Bronchial smooth muscle cell (primary cell): ENCODE measurements around the gene HNRNPCL1. TPM values are rescaled to one million over a fixed set of nuclear protein-coding genes. Genes with fewer than 3 reads are reported as not detected.

Experiments
- total RNA-seq: library from RNA; depleted of rRNA; stranded (reverse); fragments of >200 nt; gene quantifications from 2 replicates; pipeline ENCODE4 v1.2.1, GENCODE V29; 2014

Gene HNRNPCL1
- total RNA-seq: not detected in 2 replicates

GRCh38 chr1:12848620-12849019, at the start of gene HNRNPCL1:
Gene HNRNPCL1, minus strand, starts transcription at chr1:12848720. Its CDS starts 431 bp downstream, at chr1:12848289.

GRCh38 chr1:12898170-12898569, 49.6 kb upstream of the HNRNPCL1 start, which contains the start of gene PRAMEF10:
Gene PRAMEF10, minus strand, starts transcription at chr1:12898270. Its CDS starts 2,423 bp downstream, at chr1:12895847.

GRCh38 chr1:12886101-12886500, 37.6 kb upstream of the HNRNPCL1 start, which contains the start of gene PRAMEF4:
Gene PRAMEF4, minus strand, starts transcription at chr1:12886201. Its CDS starts 2,807 bp downstream, at chr1:12883394.

GRCh38 chr1:12856786-12857185, 8.3 kb upstream of the HNRNPCL1 start, which contains the start of gene PRAMEF2:
Gene PRAMEF2, plus strand, starts transcription at chr1:12857086. Its CDS starts 1,924 bp downstream, at chr1:12859010.

GRCh38 chr1:12831310-12831709, 17.2 kb downstream of the HNRNPCL1 start, which contains the start of gene PRAMEF11:
Gene PRAMEF11, minus strand, starts transcription at chr1:12831410. Its CDS starts 2,621 bp downstream, at chr1:12828789.

Other genes starting within 250 kb of the HNRNPCL1 start
- 152 and 485 TPM in 2 replicates for gene DHRS3, start 230.5 kb downstream of the HNRNPCL1 start, total RNA-seq
- gene AADACL4, start 204.6 kb downstream of the HNRNPCL1 start, total RNA-seq: 0.09 TPM in 1 of 2 replicates, not detected in the other
- not detected in 2 replicates for gene AADACL3, start 132.6 kb downstream of the HNRNPCL1 start, total RNA-seq
- not detected in 2 replicates for gene CFAP107, start 102.5 kb downstream of the HNRNPCL1 start, total RNA-seq
- gene PRAMEF12, start 75.0 kb downstream of the HNRNPCL1 start, total RNA-seq: not detected in 2 replicates
- under 0.01 TPM in 1 of 2 replicates, not detected in the other for gene PRAMEF1, start 57.3 kb downstream of the HNRNPCL1 start, total RNA-seq
- not detected in 2 replicates for gene PRAMEF11, start 17.3 kb downstream of the HNRNPCL1 start, total RNA-seq
- not detected in 2 replicates for gene PRAMEF2, start 8.4 kb upstream of the HNRNPCL1 start, total RNA-seq
- not detected in 2 replicates for gene PRAMEF4, start 37.5 kb upstream of the HNRNPCL1 start, total RNA-seq
- gene PRAMEF10, start 49.5 kb upstream of the HNRNPCL1 start, total RNA-seq: under 0.01 TPM in 1 of 2 replicates, not detected in the other
- gene PRAMEF7, start 67.9 kb upstream of the HNRNPCL1 start, total RNA-seq: not detected in 2 replicates
- gene PRAMEF6, start 98.9 kb upstream of the HNRNPCL1 start, total RNA-seq: not detected in 2 replicates
- gene PRAMEF27, start 207.9 kb upstream of the HNRNPCL1 start, total RNA-seq: not detected in 2 replicates
- gene HNRNPCL3, start 212.0 kb upstream of the HNRNPCL1 start, total RNA-seq: not detected in 2 replicates
- not detected in 2 replicates for gene PRAMEF25, start 222.1 kb upstream of the HNRNPCL1 start, total RNA-seq